ENCODE data around the gene OR2T35. TPM values are rescaled to one million over a fixed set of nuclear protein-coding genes. Genes with fewer than 3 reads are reported as not detected.

Gene OR2T35
- total and polyA plus RNA-seq, 9 of the 15 experiments (the other 6 are each of a cell fraction or from before 2014, with no cell fraction given), result not detected

- WGBS (ENCODE audit: insufficient coverage, low coverage, missing lambda C conversion rate), result no CpG with 5 or more reads among the region's 4 CpGs
- BruUV-seq (replicated peaks), result no TSS peak
- ChIA-PET POLR2A (interaction anchor here (0.7 kb wide), 1 partner anchor 224 kb away, joined by 3 read pairs; no protein-coding TSS in a partner anchor), CTCF (ENCODE audit: low intra/inter-chr PET ratio) (no interaction called here)
- FAIRE-seq (no peak), DNase-seq (ENCODE audit: extremely low read depth in 1 of 4, low spot score in 3 of 4) (no peak), ATAC-seq (no peak)
- H3K4me3 ChIP-seq, result no peak overlapping the region
- no peak overlapping the region for H3K27ac ChIP-seq (ENCODE audit: extremely low read depth, low read depth, low read length)
- H3K79me2 ChIP-seq (ENCODE audit: control insufficient read depth, insufficient read depth, low read length), result no peaks in the 10 kb centered on the region
- H3K9ac ChIP-seq (ENCODE audit: insufficient read depth in 1 of 2, low read depth in 2 of 2, low read length in 2 of 2), result no peak overlapping the region
- TF ChIP-seq PHTF2 (CRISPR knock-in tag; IDR thresholded peaks at IDR 0.05) (no peak), HCFC1 (IDR thresholded peaks at IDR 0.05; ENCODE audit: low read depth, low read length) (no peak), TAL1 (IDR thresholded peaks at IDR 0.05) (no peak), RAD21 (CRISPR knock-in tag; conservative IDR thresholded peaks at IDR 0.05 in 1 of 2, IDR thresholded peaks at IDR 0.05 in 1 of 2) (0 out of 4 replicates have a peak, but pooled peaks of 1 of the 2 experiments have one; percentile 7), ZNF217 (CRISPR knock-in tag; IDR thresholded peaks at IDR 0.05) (no peak), MBD2 (IDR thresholded peaks at IDR 0.05; ENCODE audit: borderline replicate concordance, low read depth) (no peak), ZNF384 (IDR thresholded peaks at IDR 0.05; ENCODE audit: low read depth, low read length) (no peak), ZNF184 (CRISPR knock-in tag; IDR thresholded peaks at IDR 0.05) (no peak)
- no peaks in the 10 kb centered on the region for H3K36me3 ChIP-seq (ENCODE audit: control insufficient read depth, insufficient read depth, low read length)
- H3K9me1 ChIP-seq (ENCODE audit: control insufficient read depth, insufficient read depth, low read length), result no peaks in the 10 kb centered on the region
- in situ Hi-C loops (cut with MboI), result no loop called here
- no peaks in the 10 kb centered on the region for H3K27me3 ChIP-seq (ENCODE audit: control insufficient read depth in 2 of 2, insufficient read depth in 2 of 2, low read length in 2 of 2)
- H3K9me3 ChIP-seq (replicated peaks; ENCODE audit: control insufficient read depth, insufficient read depth, low read depth, low read length), result no peaks in the 10 kb centered on the region
- H2AFZ ChIP-seq (ENCODE audit: low read depth, low read length), result no peak overlapping the region
- H3K4me1 ChIP-seq (replicated peaks in 1 of 2; ENCODE audit: control insufficient read depth in 2 of 2, insufficient read depth in 2 of 2, low read length in 2 of 2), result no peaks in the 10 kb centered on the region
- intact Hi-C loops (cut with micrococcal nuclease), result no loop called here
- H4K20me1 ChIP-seq (replicated peaks; ENCODE audit: control insufficient read depth, insufficient read depth, low read length), result no peaks in the 10 kb centered on the region
- H3K4me2 ChIP-seq (ENCODE audit: insufficient read depth, low read length), result no peak overlapping the region
These were observed 33.1 kb downstream of the OR2T35 start for GRCh38 chr1:248611883-248612414.
